Activated naive CD8-positive, alpha-beta T cell treated with anti-CD3 and anti-CD28 coated beads, Interleukin-2, amount 50 U/mL, for 24 hours (primary cell): ENCODE data around the gene GPR153.

Experiments
- ATAC-seq: fragments of 150-1000 bp; cut with Tn5 transposase; one replicate; pipeline ENCODE4 v1.10.0; 2021
- DNase-seq: peaks from one replicate; pipeline ENCODE4 v3.0.0; 2021
- H3K27ac Mint-ChIP-seq: one replicate; pipeline ENCODE4 v1.8.0; 2021; ENCODE audit warnings: mild to moderate bottlenecking, mixed read lengths
- H3K27me3 Mint-ChIP-seq: one replicate; pipeline ENCODE4 v1.8.0; 2021; ENCODE audit warnings: mixed read lengths
- H3K36me3 Mint-ChIP-seq: one replicate; pipeline ENCODE4 v1.8.0; 2021; ENCODE audit warnings: low read depth, mixed read lengths
- H3K4me1 Mint-ChIP-seq: one replicate; pipeline ENCODE4 v1.8.0; 2021; ENCODE audit warnings: mixed read lengths
- H3K4me3 Mint-ChIP-seq: one replicate; pipeline ENCODE4 v1.8.0; 2021; ENCODE audit warnings: mild to moderate bottlenecking, moderate library complexity, mixed read lengths
- H3K9me3 Mint-ChIP-seq: one replicate; pipeline ENCODE4 v1.8.0; 2021; ENCODE audit warnings: mixed read lengths

Gene GPR153

DNA sequence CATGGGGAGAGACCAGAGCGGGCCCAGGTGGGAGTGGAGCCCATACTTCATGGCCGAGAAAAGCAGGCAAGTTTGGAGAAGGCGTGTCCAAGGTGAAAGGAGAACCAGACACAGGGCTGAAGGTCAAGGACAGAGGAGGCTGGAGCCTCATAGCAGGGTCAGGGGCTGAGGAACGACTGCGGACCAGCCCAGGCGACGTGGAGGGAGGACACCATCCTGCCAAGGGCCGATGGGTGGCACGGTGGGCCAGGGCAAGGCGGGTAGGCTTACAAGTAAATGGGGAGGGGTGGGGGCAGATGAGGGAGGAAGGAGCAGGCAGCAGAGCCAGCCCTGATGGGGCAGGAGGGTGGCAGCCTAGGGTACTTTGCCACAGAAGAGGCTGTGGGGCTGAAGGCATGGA is 18.2 kb upstream of the GPR153 start:
- H3K4me1 Mint-ChIP-seq, result no peaks in the 10 kb centered on the region

GRCh38 chr1:6278263-6278662 is 17.4 kb upstream of the GPR153 start:
- DNase-seq (no peak), ATAC-seq (no peak)
- no peaks in the 10 kb centered on the region for H3K4me1 Mint-ChIP-seq
- H3K9me3 Mint-ChIP-seq, result no peaks in the 10 kb centered on the region
- H3K4me3 Mint-ChIP-seq, result no peak overlapping the region
- no peaks in the 10 kb centered on the region for H3K36me3 Mint-ChIP-seq
- no peak overlapping the region for H3K27ac Mint-ChIP-seq
- no peaks in the 10 kb centered on the region for H3K27me3 Mint-ChIP-seq

More for the DNA sequence above, 18.2 kb upstream of the GPR153 start:
- no peaks in the 10 kb centered on the region for H3K27me3 Mint-ChIP-seq
- no peak for ATAC-seq
- H3K9me3 Mint-ChIP-seq, result no peaks in the 10 kb centered on the region
- no peak for DNase-seq
- H3K36me3 Mint-ChIP-seq, result no peaks in the 10 kb centered on the region
- no peak overlapping the region for H3K27ac Mint-ChIP-seq
- no peak overlapping the region for H3K4me3 Mint-ChIP-seq

DNA sequence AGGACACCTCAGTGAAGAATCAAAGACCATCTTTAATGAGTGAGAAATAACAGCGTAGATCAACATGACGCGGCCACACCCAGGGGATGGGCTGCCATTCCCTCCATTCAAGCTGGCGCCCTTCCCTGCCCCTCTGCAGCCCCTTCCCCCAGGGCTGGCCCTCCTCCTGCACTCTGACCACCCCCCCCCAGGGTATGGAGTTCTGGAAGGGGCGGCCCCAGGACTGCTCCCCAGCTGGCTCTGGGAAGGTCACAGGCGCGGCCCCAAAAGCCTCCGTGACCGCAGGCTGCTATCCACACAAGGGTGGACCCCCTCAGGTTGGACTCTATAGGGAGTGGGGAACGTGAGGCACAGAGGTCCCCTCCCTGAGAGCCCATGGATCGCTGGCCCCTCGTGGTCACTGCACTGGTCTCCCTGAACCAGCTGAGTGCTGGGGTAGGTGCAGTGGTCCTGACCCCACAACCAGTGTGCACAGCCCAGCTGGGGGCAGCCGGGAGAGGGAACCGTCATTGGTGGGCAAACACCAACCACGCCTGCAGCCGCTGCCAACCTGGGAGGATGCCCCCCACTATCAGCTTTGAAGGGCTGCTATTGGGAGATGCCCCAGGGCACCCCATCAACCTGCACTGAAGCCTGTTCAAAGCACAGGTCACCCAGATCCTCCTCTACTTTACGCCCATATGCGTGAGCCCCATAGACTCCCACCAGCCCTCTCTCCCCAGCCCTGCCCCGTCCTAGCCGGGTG is 16.1 kb upstream of the GPR153 start:
- ATAC-seq, result no peak
- DNase-seq, result no peak

GRCh38 chr1:6275826-6276782 is 15.2 kb upstream of the GPR153 start:
- no peak for ATAC-seq

More for the DNA sequence above, 16.1 kb upstream of the GPR153 start:
- Mint-ChIP-seq H3K9me3 (no peaks in the 10 kb centered on the region), H3K4me3 (no peak overlapping the region), H3K27ac (no peak overlapping the region), H3K4me1 (no peaks in the 10 kb centered on the region), H3K36me3 (no peaks in the 10 kb centered on the region), H3K27me3 (no peaks in the 10 kb centered on the region)

DNA sequence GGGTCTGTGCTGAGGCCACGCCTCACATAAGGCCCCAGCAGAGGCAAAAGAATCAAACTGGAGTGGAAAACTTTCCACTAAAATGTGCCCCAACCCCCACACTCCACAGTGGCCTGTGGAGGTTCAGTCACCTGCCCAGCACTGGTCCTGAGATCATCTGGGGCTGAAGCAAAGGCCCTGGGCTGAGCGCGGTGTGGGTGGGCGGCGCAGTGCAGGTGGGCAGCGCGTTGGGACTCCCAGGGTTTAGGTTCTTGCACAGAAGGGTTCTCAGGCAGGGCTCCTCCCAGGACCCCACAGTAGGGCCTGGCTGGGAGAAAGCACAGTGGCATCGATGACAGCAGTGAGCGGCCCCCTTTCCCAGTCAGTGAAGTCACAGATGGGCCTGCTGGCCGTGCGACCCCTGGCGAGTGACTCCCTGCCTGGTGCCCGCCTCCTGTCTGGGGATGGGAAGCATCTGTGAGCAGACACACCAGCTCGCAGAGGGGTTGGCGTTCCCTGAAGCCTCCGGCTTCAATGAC is 13.8 kb upstream of the GPR153 start:
- ATAC-seq (no peak), DNase-seq (no peak)
- Mint-ChIP-seq H3K27me3 (no peaks in the 10 kb centered on the region), H3K36me3 (no peaks in the 10 kb centered on the region), H3K4me3 (no peak overlapping the region), H3K27ac (no peak overlapping the region), H3K9me3 (no peaks in the 10 kb centered on the region), H3K4me1 (no peaks in the 10 kb centered on the region)

More at GRCh38 chr1:6275826-6276782, 15.2 kb upstream of the GPR153 start:
- no peaks in the 10 kb centered on the region for H3K9me3 Mint-ChIP-seq
- no peak overlapping the region for H3K27ac Mint-ChIP-seq
- no peaks in the 10 kb centered on the region for H3K4me1 Mint-ChIP-seq
- no peak for DNase-seq
- no peaks in the 10 kb centered on the region for H3K27me3 Mint-ChIP-seq
- H3K36me3 Mint-ChIP-seq, result no peaks in the 10 kb centered on the region
- H3K4me3 Mint-ChIP-seq, result no peak overlapping the region

- ATAC-seq, result no peak
- no peaks in the 10 kb centered on the region for H3K4me1 Mint-ChIP-seq
- no peaks in the 10 kb centered on the region for H3K36me3 Mint-ChIP-seq
- no peak overlapping the region for H3K27ac Mint-ChIP-seq
- DNase-seq, result no peak
- no peaks in the 10 kb centered on the region for H3K27me3 Mint-ChIP-seq
- H3K9me3 Mint-ChIP-seq, result no peaks in the 10 kb centered on the region
- no peak overlapping the region for H3K4me3 Mint-ChIP-seq
Observed at GRCh38 chr1:6274102-6274501, 13.2 kb upstream of the GPR153 start.

GRCh38 chr1:6273380-6273891 is 12.5 kb upstream of the GPR153 start:
- Mint-ChIP-seq H3K27ac (no peak overlapping the region), H3K27me3 (no peaks in the 10 kb centered on the region), H3K4me1 (no peaks in the 10 kb centered on the region), H3K36me3 (no peaks in the 10 kb centered on the region), H3K9me3 (no peaks in the 10 kb centered on the region), H3K4me3 (no peak overlapping the region)
- no peak for ATAC-seq
- no peak for DNase-seq

- Mint-ChIP-seq H3K27ac (no peak overlapping the region), H3K9me3 (no peaks in the 10 kb centered on the region), H3K4me3 (no peak overlapping the region), H3K36me3 (no peaks in the 10 kb centered on the region), H3K27me3 (no peaks in the 10 kb centered on the region), H3K4me1 (no peaks in the 10 kb centered on the region)
- DNase-seq, result no peak
- ATAC-seq, result no peak
Observed at GRCh38 chr1:6272868-6273267, 12.0 kb upstream of the GPR153 start.

- DNase-seq (no peak), ATAC-seq (no peak)
- Mint-ChIP-seq H3K27me3 (no peaks in the 10 kb centered on the region), H3K36me3 (no peaks in the 10 kb centered on the region), H3K4me3 (no peak overlapping the region), H3K4me1 (no peaks in the 10 kb centered on the region), H3K27ac (no peak overlapping the region), H3K9me3 (no peaks in the 10 kb centered on the region)
Observed at GRCh38 chr1:6272452-6272851, 11.6 kb upstream of the GPR153 start.

DNA sequence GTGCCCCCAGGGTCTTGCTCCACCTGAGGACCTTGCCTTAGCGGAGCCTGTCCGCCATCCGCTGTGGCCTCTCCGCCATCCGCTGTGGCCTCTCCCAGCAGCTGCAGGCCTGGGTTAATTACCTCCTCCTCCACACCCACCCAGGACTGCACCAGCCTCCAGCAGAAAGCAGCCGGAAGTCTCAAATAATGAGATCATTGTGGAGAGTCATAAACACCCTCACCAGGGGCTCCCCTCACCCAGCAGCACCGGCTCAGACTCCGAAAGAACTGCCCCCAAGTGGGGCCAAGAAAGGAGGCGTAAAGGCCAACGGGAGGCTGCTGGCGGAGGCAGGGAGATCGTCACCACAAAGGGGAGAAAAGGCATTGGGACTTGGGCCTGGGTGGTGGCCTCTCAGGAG is 10.7 kb upstream of the GPR153 start:
- H3K4me3 Mint-ChIP-seq, result no peak overlapping the region
- no peak for ATAC-seq
- no peak for DNase-seq
- no peaks in the 10 kb centered on the region for H3K27me3 Mint-ChIP-seq
- H3K36me3 Mint-ChIP-seq, result no peaks in the 10 kb centered on the region
- H3K9me3 Mint-ChIP-seq, result no peaks in the 10 kb centered on the region
- H3K4me1 Mint-ChIP-seq, result no peaks in the 10 kb centered on the region
- H3K27ac Mint-ChIP-seq, result no peak overlapping the region

GRCh38 chr1:6271006-6271405 is 10.1 kb upstream of the GPR153 start:
- DNase-seq (no peak), ATAC-seq (no peak)
- Mint-ChIP-seq H3K36me3 (no peaks in the 10 kb centered on the region), H3K27ac (no peak overlapping the region), H3K4me3 (no peak overlapping the region), H3K4me1 (no peaks in the 10 kb centered on the region), H3K9me3 (no peaks in the 10 kb centered on the region), H3K27me3 (no peaks in the 10 kb centered on the region)

- H3K4me1 Mint-ChIP-seq, result no peaks in the 10 kb centered on the region
- no peaks in the 10 kb centered on the region for H3K27me3 Mint-ChIP-seq
- ATAC-seq (no peak), DNase-seq (no peak)
- no peaks in the 10 kb centered on the region for H3K9me3 Mint-ChIP-seq
- no peak overlapping the region for H3K4me3 Mint-ChIP-seq
- H3K27ac Mint-ChIP-seq, result no peak overlapping the region
- H3K36me3 Mint-ChIP-seq, result no peaks in the 10 kb centered on the region
Observed at GRCh38 chr1:6270401-6270800, 9.5 kb upstream of the GPR153 start.

DNA sequence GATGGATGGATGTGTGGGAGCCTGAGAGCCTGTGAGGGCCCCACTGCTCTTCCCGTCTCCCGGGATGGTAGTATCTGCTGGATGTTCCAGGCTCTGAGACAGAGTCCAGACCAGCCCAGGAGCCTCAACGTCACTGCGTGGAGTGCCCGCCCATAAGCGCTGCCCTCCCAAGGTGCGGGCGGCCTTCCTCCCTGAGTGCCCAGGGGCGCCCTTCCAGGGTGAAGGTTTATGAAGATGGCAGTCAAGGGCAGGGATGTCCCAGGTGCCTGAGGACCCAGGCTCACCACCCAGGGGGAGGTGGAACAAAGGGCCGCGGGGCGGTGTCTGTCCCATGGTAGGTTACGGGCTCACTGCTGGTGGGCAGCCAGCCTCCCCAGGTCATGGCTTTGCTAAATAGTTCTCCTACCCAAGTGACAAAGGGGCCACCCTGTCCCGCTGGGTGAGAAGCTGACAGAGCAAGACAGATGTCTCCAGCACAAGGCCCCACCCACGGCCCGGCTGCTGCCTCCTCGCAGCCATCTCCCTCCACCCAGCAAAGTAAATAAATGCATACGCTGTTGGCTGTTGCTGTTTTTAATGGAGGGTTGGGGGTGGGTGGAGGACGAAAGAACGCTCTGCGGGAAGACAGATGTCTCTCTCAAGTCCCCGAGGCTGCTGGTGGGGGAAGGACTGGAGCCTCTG is 9.0 kb upstream of the GPR153 start:
- H3K4me1 Mint-ChIP-seq, result no peaks in the 10 kb centered on the region
- H3K9me3 Mint-ChIP-seq, result no peaks in the 10 kb centered on the region
- no peaks in the 10 kb centered on the region for H3K36me3 Mint-ChIP-seq
- DNase-seq, result no peak
- no peaks in the 10 kb centered on the region for H3K27me3 Mint-ChIP-seq
- ATAC-seq, result no peak
- H3K27ac Mint-ChIP-seq, result no peak overlapping the region
- no peak overlapping the region for H3K4me3 Mint-ChIP-seq

GRCh38 chr1:6269296-6269695 is 8.4 kb upstream of the GPR153 start:
- Mint-ChIP-seq H3K4me1 (no peaks in the 10 kb centered on the region), H3K9me3 (no peaks in the 10 kb centered on the region), H3K36me3 (no peaks in the 10 kb centered on the region), H3K27ac (no peak overlapping the region), H3K4me3 (no peak overlapping the region), H3K27me3 (no peaks in the 10 kb centered on the region)
- ATAC-seq (no peak), DNase-seq (no peak)
